GM23338 (cell line): ENCODE data around the gene ARHGEF19. TPM values are rescaled to one million over a fixed set of nuclear protein-coding genes. Genes with fewer than 3 reads are reported as not detected.

Experiments
- ATAC-seq: fragments of 200-7000 bp; cut with Tn5 transposase; 3 replicates; pipeline ENCODE4 v1.9.1; 2020
- DNase-seq: peaks from one replicate; pipeline ENCODE4 v3.0.0-alpha.2; 2015; ENCODE audit warnings: low spot score
- H2AFZ ChIP-seq: fragments of 200-600 bp; sonication (generic); 2 replicates; pipeline ENCODE4 v1.8.0; 2016; ENCODE audit warnings: antibody characterized with exemption, mild to moderate bottlenecking, moderate library complexity
- H3F3A ChIP-seq: fragments of 200-600 bp; sonication (generic); replicated peaks from 2 replicates; pipeline ENCODE4 v1.8.0; 2017; ENCODE audit warnings: antibody characterized with exemption, mixed run types, low read depth
- H3K27ac ChIP-seq: fragments of 200-600 bp; sonication (generic); 2 replicates; pipeline ENCODE4 v1.6.1; 2016; ENCODE audit warnings: low read depth
- H3K27me3 ChIP-seq: fragments of 200-600 bp; sonication (generic); 2 replicates; pipeline ENCODE4 v1.8.0; 2016; ENCODE audit warnings: mild to moderate bottlenecking, mixed run types, moderate library complexity; ENCODE audit not compliant: insufficient read depth
- H3K36me3 ChIP-seq: fragments of 200-600 bp; sonication (generic); 2 replicates; pipeline ENCODE4 v1.8.0; 2016; ENCODE audit warnings: mild to moderate bottlenecking; ENCODE audit not compliant: insufficient read depth
- H3K4me1 ChIP-seq: fragments of 200-600 bp; sonication (generic); 2 replicates; pipeline ENCODE4 v1.8.0; 2016; ENCODE audit warnings: mild to moderate bottlenecking, moderate library complexity; ENCODE audit not compliant: insufficient read depth
- H3K4me2 ChIP-seq: fragments of 200-600 bp; sonication (generic); 2 replicates; pipeline ENCODE4 v1.7.1; 2017; ENCODE audit warnings: mixed run types
- H3K4me3 ChIP-seq: fragments of 200-600 bp; sonication (generic); 2 replicates; pipeline ENCODE4 v1.6.1; 2016; ENCODE audit warnings: mixed run types
- H3K79me2 ChIP-seq: fragments of 200-600 bp; sonication (generic); replicated peaks from 2 replicates; pipeline ENCODE4 v1.8.0; 2017; ENCODE audit warnings: mild to moderate bottlenecking; ENCODE audit not compliant: insufficient read depth
- H3K9me2 ChIP-seq: fragments of 200-600 bp; sonication (generic); 2 replicates; pipeline ENCODE4 v1.8.0; 2017; ENCODE audit not compliant: insufficient read depth
- H4K20me1 ChIP-seq: fragments of 200-600 bp; sonication (generic); replicated peaks from 2 replicates; pipeline ENCODE4 v1.8.0; 2017; ENCODE audit warnings: mild to moderate bottlenecking; ENCODE audit not compliant: insufficient read depth
- H3K27ac Mint-ChIP-seq: 2 replicates; pipeline ENCODE4 v1.8.0; 2020; ENCODE audit warnings: inconsistent platforms, mild to moderate bottlenecking, moderate library complexity, mixed read lengths
- H3K27me3 Mint-ChIP-seq: 3 replicates; pipeline ENCODE4 v1.8.0; 2022; ENCODE audit warnings: low read depth, mild to moderate bottlenecking, moderate library complexity, mixed read lengths, inconsistent platforms; ENCODE audit not compliant: insufficient read depth, poor library complexity
- H3K36me3 Mint-ChIP-seq: 3 replicates; pipeline ENCODE4 v1.8.0; 2021; ENCODE audit warnings: low read depth, mild to moderate bottlenecking, inconsistent platforms, moderate library complexity, mixed read lengths
- H3K4me1 Mint-ChIP-seq: 3 replicates; pipeline ENCODE4 v1.8.0; 2020; ENCODE audit warnings: mild to moderate bottlenecking, inconsistent platforms, mixed read lengths
- H3K4me3 Mint-ChIP-seq: 3 replicates; pipeline ENCODE4 v1.8.0; 2021; ENCODE audit warnings: moderate library complexity, mild to moderate bottlenecking, inconsistent platforms, mixed read lengths
- H3K9me3 Mint-ChIP-seq: 3 replicates; pipeline ENCODE4 v1.8.0; 2020; ENCODE audit warnings: moderate library complexity, mild to moderate bottlenecking, inconsistent platforms, mixed read lengths
- CREB1 ChIP-seq: fragments of 250-450 bp; sonication (Bioruptor Pico); IDR thresholded peaks from 2 replicates; pipeline ENCODE4 v1.5.0; 2020; ENCODE audit warnings: low read depth, mild to moderate bottlenecking, moderate library complexity
- CTCF ChIP-seq, 2 experiments: fragments of 200-600 bp in 1 of 2; sonication (generic) in 1 of 2; conservative IDR thresholded peaks; 2 replicates each; pipeline versions ENCODE4 v1.5.1 to v1.6.1; 2016 to 2017; ENCODE audit warnings: antibody characterized with exemption in 2 of 2, low read depth in 2 of 2, mild to moderate bottlenecking in 2 of 2, moderate library complexity in 1 of 2
- ETS1 ChIP-seq: IDR thresholded peaks from 2 replicates; pipeline ENCODE4 v1.6.1; 2016; ENCODE audit warnings: antibody characterized with exemption
- EZH2 ChIP-seq: fragments of 200-600 bp; sonication (generic); IDR thresholded peaks from one replicate; pipeline ENCODE4 v1.8.0; 2017; ENCODE audit warnings: antibody characterized with exemption, mild to moderate bottlenecking, low read depth; ENCODE audit not compliant: unreplicated experiment
- NANOG ChIP-seq: IDR thresholded peaks from 2 replicates; pipeline ENCODE4 v1.6.1; 2016; ENCODE audit warnings: antibody characterized with exemption, borderline replicate concordance
- POLR2AphosphoS5 ChIP-seq: IDR thresholded peaks from 2 replicates; pipeline ENCODE4 v1.6.1; 2016; ENCODE audit warnings: antibody characterized with exemption, low read depth
- REST ChIP-seq: IDR thresholded peaks from one replicate; pipeline ENCODE4 v1.6.1; 2018; ENCODE audit warnings: antibody characterized with exemption; ENCODE audit not compliant: unreplicated experiment
- ZNF331 ChIP-seq: fragments of 250-450 bp; sonication (Bioruptor Pico); IDR thresholded peaks from 2 replicates; pipeline ENCODE4 v1.5.0; 2020; ENCODE audit warnings: low read depth, mild to moderate bottlenecking, moderate library complexity
- polyA plus RNA-seq: library from polyadenylated mRNA; unstranded; fragments of >200 nt; fragmentation: Nextera tagmentation; extraction: Ambion mirVana; gene quantifications from 2 replicates; pipeline ENCODE4 v1.2.1, GENCODE V29; 2016
- total RNA-seq: library from RNA; depleted of rRNA; stranded (reverse); fragments of >200 nt; shearing (Covaris generic); gene quantifications from 2 replicates; pipeline ENCODE4 v1.2.3, GENCODE V29; 2014

The ARHGEF19 gene
- total and polyA plus RNA-seq, 2 experiments from 2014 or later, result 19.5 to 46.4 TPM

- ATAC-seq, result peak; percentile 86
- no peak overlapping the region for H3K27ac Mint-ChIP-seq
- H3K27ac ChIP-seq, result peak overlapping the region; percentile 80
These were observed 50.2 kb downstream of the ARHGEF19 start for GRCh38 chr1:16162163-16162822.

GRCh38 chr1:16161717-16162116 lies 50.7 kb downstream of the ARHGEF19 start:
- H3K4me3 ChIP-seq, result peak overlapping the region; percentile 50
- peaks cover 40% of the 10 kb centered on the region for H3K4me1 ChIP-seq
- no peak overlapping the region for H3K27ac ChIP-seq
- Mint-ChIP-seq H3K27me3 (peaks cover 36% of the 10 kb centered on the region), H3K4me3 (peak overlapping the region; percentile 57), H3K36me3 (no peaks in the 10 kb centered on the region), H3K4me1 (peaks cover 45% of the 10 kb centered on the region), H3K27ac (no peak overlapping the region), H3K9me3 (no peaks in the 10 kb centered on the region)
- H3K4me2 ChIP-seq, result peak overlapping the region; percentile 83
- no peaks in the 10 kb centered on the region for H4K20me1 ChIP-seq
- ATAC-seq (no peak), DNase-seq (no peak)
- no peaks in the 10 kb centered on the region for H3K36me3 ChIP-seq
- peaks cover 14% of the 10 kb centered on the region; the same call in 1 of the 2 replicates for H3K27me3 ChIP-seq
- no peaks in the 10 kb centered on the region for H3K9me2 ChIP-seq
- peaks cover 17% of the 10 kb centered on the region for H3F3A ChIP-seq
- no peaks in the 10 kb centered on the region for H3K79me2 ChIP-seq
- peak overlapping the region; percentile 90; the same call in 1 of the 2 replicates for H2AFZ ChIP-seq
- no peak for TF ChIP-seq NANOG
- no peak for TF ChIP-seq POLR2AphosphoS5
- no peak for TF ChIP-seq ZNF331 (CRISPR knock-in tag)
- TF ChIP-seq ETS1, result no peak
- no peak for TF ChIP-seq CREB1 (CRISPR knock-in tag)
- no peak for TF ChIP-seq EZH2
- TF ChIP-seq REST, result no peak

More at GRCh38 chr1:16162163-16162822, 50.2 kb downstream of the ARHGEF19 start:
- Histone ChIP-seq H3K4me1 (peaks cover 39% of the 10 kb centered on the region), H3K4me3 (peak overlapping the region; percentile 50), H3K36me3 (no peaks in the 10 kb centered on the region), H3K9me2 (no peaks in the 10 kb centered on the region), H3K79me2 (no peaks in the 10 kb centered on the region), H4K20me1 (no peaks in the 10 kb centered on the region), H3F3A (peaks cover 20% of the 10 kb centered on the region), H2AFZ (peak overlapping the region; percentile 90), H3K27me3 (peaks cover 9% of the 10 kb centered on the region; the same call in 1 of the 2 replicates), H3K4me2 (peak overlapping the region; percentile 83)
- Mint-ChIP-seq H3K4me3 (peak overlapping the region; percentile 63), H3K4me1 (peaks cover 43% of the 10 kb centered on the region), H3K9me3 (no peaks in the 10 kb centered on the region), H3K36me3 (no peaks in the 10 kb centered on the region), H3K27me3 (peaks cover 32% of the 10 kb centered on the region)
- peak; percentile 68 for TF ChIP-seq POLR2AphosphoS5
- TF ChIP-seq CREB1 (CRISPR knock-in tag), result no peak
- TF ChIP-seq ETS1, result peak; percentile 23; the same call in 1 of the 2 replicates
- no peak for TF ChIP-seq NANOG
- no peak for TF ChIP-seq CTCF (conservative IDR thresholded peaks at IDR 0.05; ENCODE audit: low read depth in 2 of 2)
- DNase-seq, result peak; percentile 93
